HG02571 (cell line): Measurements from ENCODE around the gene EHBP1.
"Not testable (repeated sequence)": the region's sequence is repeated elsewhere in the genome, so short reads cannot be mapped to it uniquely, and the experiment has no call there.

ENCODE experiments used
- ATAC-seq: cut with Tn5 transposase; IDR thresholded peaks from one replicate; pipeline ENCODE4 v1.9.1; 2021; ENCODE audit warnings: mild to moderate bottlenecking, moderate library complexity; ENCODE audit not compliant: unreplicated experiment

The EHBP1 gene

GRCh38 chr2:62732262-62732777 lies 26.8 kb downstream of the EHBP1 start:
- ATAC-seq: no peak

GRCh38 chr2:62733546-62733945 lies 28.0 kb downstream of the EHBP1 start:
- no peak for ATAC-seq

GRCh38 chr2:62736899-62737559 lies 31.5 kb downstream of the EHBP1 start:
- ATAC-seq: no peak

- no peak for ATAC-seq
Measured at GRCh38 chr2:62738981-62739936, 33.7 kb downstream of the EHBP1 start.

- ATAC-seq: no peak
Measured at GRCh38 chr2:62740221-62740620, 34.7 kb downstream of the EHBP1 start.

- ATAC-seq: no peak
Measured at GRCh38 chr2:62741127-62741526, 35.6 kb downstream of the EHBP1 start.

- no peak for ATAC-seq
Measured at GRCh38 chr2:62741954-62742722, 36.6 kb downstream of the EHBP1 start.

- ATAC-seq: no peak
Measured at GRCh38 chr2:62743506-62743905, 38.0 kb downstream of the EHBP1 start.

- no peak for ATAC-seq
Measured at GRCh38 chr2:62744603-62745002, 39.1 kb downstream of the EHBP1 start.

GRCh38 chr2:62745891-62746481 lies 40.5 kb downstream of the EHBP1 start:
- ATAC-seq: no peak

- no peak for ATAC-seq
Measured at GRCh38 chr2:62747169-62747568, 41.7 kb downstream of the EHBP1 start.

- no peak for ATAC-seq
Measured at GRCh38 chr2:62747876-62748275, 42.4 kb downstream of the EHBP1 start.

GRCh38 chr2:62749111-62749510 lies 43.6 kb downstream of the EHBP1 start:
- not testable (repeated sequence) for ATAC-seq

GRCh38 chr2:62757029-62757428 lies 51.5 kb downstream of the EHBP1 start:
- no peak for ATAC-seq

GRCh38 chr2:62760026-62760425 lies 54.5 kb downstream of the EHBP1 start:
- ATAC-seq: no peak

- no peak for ATAC-seq
Measured at GRCh38 chr2:62760555-62760954, 55.0 kb downstream of the EHBP1 start.

GRCh38 chr2:62765619-62766376 lies 60.3 kb downstream of the EHBP1 start:
- ATAC-seq: no peak

- ATAC-seq: no peak
Measured at GRCh38 chr2:62768615-62769014, 63.1 kb downstream of the EHBP1 start.

GRCh38 chr2:62770629-62771028 lies 65.1 kb downstream of the EHBP1 start:
- no peak for ATAC-seq
